ENCODE results near the gene CBL. TPM values are rescaled to one million over a fixed set of nuclear protein-coding genes. Genes with fewer than 3 reads are reported as not detected.

CBL gene
- total RNA-seq, 4 donors from 2014 or later: 18.1 to 27.4 (median 22.2) TPM

GRCh38 chr11:119342362-119343130, 136.4 kb downstream of the CBL start:
- TF ChIP-seq CTCF (IDR thresholded peaks at IDR 0.05; ENCODE audit: low read depth): no peak

- TF ChIP-seq CTCF (IDR thresholded peaks at IDR 0.05; ENCODE audit: low read depth): no peak
These were observed 137.6 kb downstream of the CBL start for GRCh38 chr11:119343726-119344125.

GRCh38 chr11:119344291-119345010, 138.3 kb downstream of the CBL start:
- no peak for TF ChIP-seq CTCF (IDR thresholded peaks at IDR 0.05; ENCODE audit: low read depth)

- TF ChIP-seq CTCF (IDR thresholded peaks at IDR 0.05; ENCODE audit: low read depth): no peak
These were observed 139.5 kb downstream of the CBL start for GRCh38 chr11:119345685-119346084.

- TF ChIP-seq CTCF (IDR thresholded peaks at IDR 0.05; ENCODE audit: low read depth): no peak
These were observed 140.5 kb downstream of the CBL start, which contains the start of gene MFRP for GRCh38 chr11:119346605-119347004. Gene MFRP, minus strand, starts transcription at chr11:119346705. Its CDS starts 192 bp downstream, at chr11:119346513.

GRCh38 chr11:119347242-119347641, 141.1 kb downstream of the CBL start:
- no peak for TF ChIP-seq CTCF (IDR thresholded peaks at IDR 0.05; ENCODE audit: low read depth)

- no peak for TF ChIP-seq CTCF (IDR thresholded peaks at IDR 0.05; ENCODE audit: low read depth)
These were observed 141.9 kb downstream of the CBL start for GRCh38 chr11:119347940-119348605.
